HCT116 (cell line): Measurements from ENCODE around the gene TBC1D17. TPM values are rescaled to one million over a fixed set of nuclear protein-coding genes. Genes with fewer than 3 reads are reported as not detected.

Experiments
- ATAC-seq: fragments of 200-7000 bp; cut with Tn5 transposase; 2 replicates; pipeline ENCODE4 v1.9.1; 2020; ENCODE audit warnings: mild to moderate bottlenecking, moderate library complexity
- BruUV-seq: library from RNA; stranded (reverse); fragments of 400-500 nt; replicated peaks from 2 replicates; lab custom pipeline; 2021; lab: Mats Ljungman, UMichigan
- CTCF ChIA-PET: fragments of 300-600 bp; sonication (Branson Sonifier 250); formaldehyde crosslinking; loops from one replicate; lab custom pipeline; 2021; ENCODE audit warnings: antibody characterized with exemption; lab: Charles Lee
- POLR2A ChIA-PET: fragments of 300-600, 350-600 bp; sonication (Branson Sonifier 250); formaldehyde crosslinking; loops from one replicate; lab custom pipeline; 2021; ENCODE audit warnings: antibody characterized with exemption; lab: Charles Lee
- RAD21 ChIA-PET, 2 experiments: fragments of 300-600 bp; sonication (Branson Sonifier 250); formaldehyde crosslinking; loops; one replicate each; lab custom pipeline; 2023; ENCODE audit warnings: low total read pairs in 2 of 2; ENCODE audit not compliant: uncharacterized antibody in 2 of 2, unreplicated experiment in 2 of 2, low non-redundant PET in 1 of 2; lab: Charles Lee
- DNase-seq: peaks from one replicate; pipeline ENCODE4 v3.0.0-alpha.2; 2010; ENCODE audit warnings: low read depth, low spot score
- H2AFZ ChIP-seq: fragments of 200-600 bp; shearing (Covaris generic), sonication (generic); 2 replicates; pipeline ENCODE4 v1.6.1; 2017; ENCODE audit warnings: low read depth, mixed run types, mixed read lengths, antibody characterized with exemption, low read length; ENCODE audit not compliant: poor library complexity, severe bottlenecking
- H3K27ac ChIP-seq: 2 replicates; pipeline ENCODE4 v1.5.1; 2012; ENCODE audit warnings: low read depth, low read length
- H3K27me3 ChIP-seq: fragments of 200-600 bp; sonication (generic); 2 replicates; pipeline ENCODE4 v1.6.1; 2016; ENCODE audit warnings: mixed run types, low read length, mixed read lengths; ENCODE audit not compliant: insufficient read depth
- H3K36me3 ChIP-seq, 2 experiments: fragments of 200-500 bp in 1 of 2; fragments of 200-600 bp in 1 of 2; sonication (Bioruptor generic) in 1 of 2; sonication (generic) in 1 of 2; 2 replicates each; pipeline versions ENCODE4 v1.5.1 to v1.6.1; 2014 to 2016; ENCODE audit warnings: low read length in 2 of 2, inconsistent platforms in 1 of 2, mixed read lengths in 1 of 2, mixed run types in 1 of 2; ENCODE audit not compliant: insufficient read depth in 2 of 2, control insufficient read depth in 1 of 2
- H3K4me1 ChIP-seq, 2 experiments: fragments of 200-600 bp in 1 of 2; sonication (generic) in 1 of 2; 2 replicates each; pipeline versions ENCODE4 v1.5.1 to v1.6.1; 2012 to 2017; ENCODE audit warnings: low read length in 2 of 2, inconsistent platforms in 1 of 2, mild to moderate bottlenecking in 1 of 2, mixed read lengths in 1 of 2, mixed run types in 1 of 2, moderate library complexity in 1 of 2; ENCODE audit not compliant: insufficient read depth in 2 of 2, control insufficient read depth in 1 of 2
- H3K4me2 ChIP-seq: fragments of 200-600 bp; sonication (generic); 2 replicates; pipeline ENCODE4 v1.6.1; 2017; ENCODE audit warnings: mixed run types, low read length, mixed read lengths
- H3K4me3 ChIP-seq, 2 experiments: fragments of 200-600 bp in 1 of 2; sonication (generic) in 1 of 2; replicated peaks in 1 of 2; 2 replicates each; pipeline ENCODE4 v1.5.1; 2011 to 2016; ENCODE audit warnings: low read length in 2 of 2, control low read depth in 1 of 2, low read depth in 1 of 2, mild to moderate bottlenecking in 1 of 2, mixed read lengths in 1 of 2, mixed run types in 1 of 2
- H3K79me2 ChIP-seq: fragments of 200-600 bp; sonication (generic); 2 replicates; pipeline ENCODE4 v1.6.1; 2017; ENCODE audit warnings: mild to moderate bottlenecking, mixed run types, low read length, moderate library complexity, mixed read lengths; ENCODE audit not compliant: insufficient read depth
- H3K9ac ChIP-seq: fragments of 200-600 bp; sonication (generic); 2 replicates; pipeline ENCODE4 v1.6.1; 2016; ENCODE audit warnings: low read length, mixed read lengths
- H3K9me2 ChIP-seq: fragments of 200-600 bp; sonication (generic), shearing (Covaris generic); 2 replicates; pipeline ENCODE4 v1.6.1; 2017; ENCODE audit warnings: mixed run types, mild to moderate bottlenecking, moderate library complexity; ENCODE audit not compliant: insufficient read depth
- H3K9me3 ChIP-seq, 2 experiments: fragments of 200-500 bp in 1 of 2; fragments of 200-600 bp in 1 of 2; sonication (Bioruptor generic) in 1 of 2; sonication (generic) in 1 of 2; 2 replicates each; pipeline ENCODE4 v1.6.1; 2014 to 2017; ENCODE audit warnings: low read length in 2 of 2, mixed read lengths in 2 of 2, inconsistent platforms in 1 of 2, low read depth in 1 of 2, mild to moderate bottlenecking in 1 of 2, mixed run types in 1 of 2, moderate library complexity in 1 of 2; ENCODE audit not compliant: control insufficient read depth in 1 of 2, insufficient read depth in 1 of 2
- H4K20me1 ChIP-seq: fragments of 200-600 bp; sonication (generic), shearing (Covaris generic); 2 replicates; pipeline ENCODE4 v1.6.1; 2017; ENCODE audit warnings: mixed run types, mild to moderate bottlenecking, moderate library complexity; ENCODE audit not compliant: insufficient read depth
- CBX3 ChIP-seq: IDR thresholded peaks from 2 replicates; pipeline ENCODE4 v1.6.1; 2012; ENCODE audit warnings: low read depth
- CEBPB ChIP-seq: IDR thresholded peaks from 2 replicates; pipeline ENCODE4 v1.6.1; 2012; ENCODE audit warnings: low read depth
- FOSL1 ChIP-seq: IDR thresholded peaks from 2 replicates; pipeline ENCODE4 v1.6.1; 2012; ENCODE audit warnings: low read depth
- JUND ChIP-seq: IDR thresholded peaks from 2 replicates; pipeline ENCODE4 v1.6.1; 2012
- POLR2A ChIP-seq: IDR thresholded peaks from 2 replicates; pipeline ENCODE4 v1.7.0; 2011; ENCODE audit warnings: borderline replicate concordance; ENCODE audit not compliant: insufficient read depth, insufficient read length; ENCODE audit errors: extremely low read depth
- POLR2AphosphoS5 ChIP-seq: IDR thresholded peaks from 2 replicates; pipeline ENCODE4 v1.6.1; 2011; ENCODE audit warnings: mild to moderate bottlenecking, low read depth, low read length, moderate library complexity
- RAD21 ChIP-seq: IDR thresholded peaks from 2 replicates; pipeline ENCODE4 v1.6.1; 2012; ENCODE audit warnings: low read depth, mild to moderate bottlenecking
- SIN3A ChIP-seq: IDR thresholded peaks from 2 replicates; pipeline ENCODE4 v1.6.1; 2012; ENCODE audit warnings: low read depth
- SP1 ChIP-seq: IDR thresholded peaks from 2 replicates; pipeline ENCODE4 v1.6.1; 2012; ENCODE audit warnings: low read depth
- YY1 ChIP-seq: IDR thresholded peaks from 2 replicates; pipeline ENCODE4 v1.6.1; 2011; ENCODE audit warnings: low read length, low read depth, moderate library complexity, mild to moderate bottlenecking; ENCODE audit not compliant: insufficient replicate concordance; ENCODE audit errors: extremely low read depth
- ZFX ChIP-seq: fragments of 450-650 bp; IDR thresholded peaks from 2 replicates; pipeline ENCODE4 v1.6.1; 2017
- intact Hi-C: fragments of 100-400 bp; cut with micrococcal nuclease; formaldehyde crosslinking; loops from 2 replicates; pipeline ENCODE4 v1.10.0; 2022
- total RNA-seq: library from RNA; stranded (reverse); gene quantifications from one replicate; pipeline ENCODE4 v1.2.1, GENCODE V29; 2021; ENCODE audit not compliant: unreplicated experiment
- TF ChIP-seq, protein P1 (sequence below): IDR thresholded peaks from 2 replicates; pipeline ENCODE4 v1.6.1; 2012
- TF ChIP-seq, protein P2 (sequence below): IDR thresholded peaks from 2 replicates; pipeline ENCODE4 v1.6.1; 2011; ENCODE audit warnings: mild to moderate bottlenecking, low read length, moderate library complexity; ENCODE audit not compliant: insufficient replicate concordance; ENCODE audit errors: extremely low read depth

The TBC1D17 gene
- total RNA-seq, 1 experiment from 2014 or later, result 32.9 TPM

DNA sequence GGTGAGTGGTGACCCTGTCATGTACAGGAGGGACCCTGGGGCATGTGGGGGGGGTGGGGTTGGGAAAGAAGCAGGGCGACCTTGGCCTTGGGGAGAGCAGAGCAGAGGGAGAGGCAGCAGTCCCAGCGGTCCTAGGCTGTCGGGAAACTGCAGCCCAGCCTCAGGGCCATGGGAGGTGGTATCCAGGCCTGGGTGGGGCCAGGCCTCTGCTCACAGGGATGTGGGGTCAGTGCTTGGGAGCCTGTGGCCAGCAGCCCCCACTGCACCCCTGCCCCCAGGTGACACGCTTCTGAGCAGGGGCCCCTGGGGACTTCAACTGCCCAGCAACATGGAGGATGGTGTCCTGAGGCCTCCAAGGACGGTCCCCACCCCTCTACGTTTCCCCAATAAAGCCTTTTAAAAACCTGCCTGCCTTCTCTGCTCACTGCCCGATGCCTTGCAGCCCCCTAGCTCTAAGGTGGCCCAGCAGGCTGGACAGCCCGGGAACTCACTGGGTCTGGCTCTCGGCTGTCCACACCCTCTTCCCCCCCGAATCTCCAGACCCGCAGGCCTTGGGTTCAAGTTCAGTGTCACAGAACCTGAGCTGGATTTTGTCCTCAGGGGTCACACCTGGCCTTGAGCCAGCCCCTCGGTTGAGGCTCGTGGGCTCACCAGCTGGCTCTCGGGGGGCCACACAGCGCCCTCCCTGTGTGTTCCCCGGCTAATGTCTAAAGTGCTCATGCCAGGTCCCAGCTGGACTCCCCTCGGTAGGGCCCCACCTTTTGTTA is 17.0 kb upstream of the TBC1D17 start:
- peaks cover 17 to 44% of the 10 kb centered on the region in 2 experiments for H3K36me3 ChIP-seq
- RAD21 ChIA-PET, result no interaction called here
- no TSS peak for BruUV-seq
- H3K27ac ChIP-seq, result peak overlapping the region; percentile 40
- H3K4me2 ChIP-seq, result no peak overlapping the region
- DNase-seq (no peak), ATAC-seq (no peak)
- TF ChIP-seq POLR2AphosphoS5 (peak; percentile 18; the same call in 1 of the 2 replicates), ZFX (no peak)
- peaks cover 3 to 41% of the 10 kb centered on the region in 2 experiments; a peak in 2 of 4 replicates for H3K4me1 ChIP-seq
- no peaks in the 10 kb centered on the region for H3K9me2 ChIP-seq
- H3K79me2 ChIP-seq, result peaks cover 34% of the 10 kb centered on the region
- POLR2A ChIA-PET, result interaction anchor here (1.0 kb wide), 1 partner anchor 9 kb away, joined by 4 read pairs; no protein-coding TSS in a partner anchor
- intact Hi-C loops, result no loop called here
- peaks cover 5% of the 10 kb centered on the region; the same call in 1 of the 2 replicates for H4K20me1 ChIP-seq
- CTCF ChIA-PET, result no interaction called here
- H3K27me3 ChIP-seq, result no peaks in the 10 kb centered on the region
- H3K4me3 ChIP-seq, result no peak overlapping the region
- no peaks in the 10 kb centered on the region for H3K9me3 ChIP-seq
- no peak overlapping the region for H3K9ac ChIP-seq
- H2AFZ ChIP-seq, result no peak overlapping the region

DNA sequence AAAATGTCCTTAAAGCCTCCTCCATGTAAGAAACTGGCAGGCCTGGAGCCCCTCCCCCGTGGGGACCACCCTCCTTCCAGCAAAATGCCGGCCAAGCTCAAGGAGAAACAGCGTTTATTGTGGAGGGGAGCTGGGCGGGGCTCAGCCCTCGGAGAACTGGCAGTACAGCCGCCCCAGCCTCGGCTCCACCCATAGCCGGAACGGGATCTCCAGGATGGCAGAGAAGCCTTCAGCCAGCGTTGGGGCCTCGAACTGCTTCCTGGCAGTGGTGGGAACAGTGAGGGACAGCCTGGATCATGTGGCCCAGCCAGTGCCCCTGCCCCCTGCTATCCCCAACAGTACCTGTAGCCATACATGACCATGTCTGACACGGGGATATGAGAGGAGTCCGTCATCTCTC is 16.4 kb upstream of the TBC1D17 start:
- H3K27ac ChIP-seq, result peak overlapping the region; percentile 40
- no peak overlapping the region for H3K4me2 ChIP-seq
- H3K4me3 ChIP-seq, result no peak overlapping the region
- H3K36me3 ChIP-seq, result peaks cover 15 to 44% of the 10 kb centered on the region in 2 experiments
- peaks cover 8 to 47% of the 10 kb centered on the region in 2 experiments; a peak in 2 of 4 replicates for H3K4me1 ChIP-seq
- RAD21 ChIA-PET, result no interaction called here
- no peaks in the 10 kb centered on the region for H3K9me2 ChIP-seq
- ATAC-seq (no peak), DNase-seq (no peak)
- BruUV-seq, result no TSS peak
- CTCF ChIA-PET, result no interaction called here
- no peak overlapping the region for H3K9ac ChIP-seq
- H3K27me3 ChIP-seq, result no peaks in the 10 kb centered on the region
- peaks cover 34% of the 10 kb centered on the region for H3K79me2 ChIP-seq
- no peak overlapping the region for H2AFZ ChIP-seq
- peaks cover 5% of the 10 kb centered on the region; the same call in 1 of the 2 replicates for H4K20me1 ChIP-seq
- no peak for TF ChIP-seq SP1
- TF ChIP-seq, protein P1, sequence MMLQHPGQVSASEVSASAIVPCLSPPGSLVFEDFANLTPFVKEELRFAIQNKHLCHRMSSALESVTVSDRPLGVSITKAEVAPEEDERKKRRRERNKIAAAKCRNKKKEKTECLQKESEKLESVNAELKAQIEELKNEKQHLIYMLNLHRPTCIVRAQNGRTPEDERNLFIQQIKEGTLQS, result no peak
- TF ChIP-seq JUND, result no peak
- no peak for TF ChIP-seq CEBPB
- no peak for TF ChIP-seq YY1
- no peak; the same call in 1 of the 2 replicates for TF ChIP-seq POLR2AphosphoS5
- TF ChIP-seq POLR2A, result no peak
- TF ChIP-seq, protein P2, sequence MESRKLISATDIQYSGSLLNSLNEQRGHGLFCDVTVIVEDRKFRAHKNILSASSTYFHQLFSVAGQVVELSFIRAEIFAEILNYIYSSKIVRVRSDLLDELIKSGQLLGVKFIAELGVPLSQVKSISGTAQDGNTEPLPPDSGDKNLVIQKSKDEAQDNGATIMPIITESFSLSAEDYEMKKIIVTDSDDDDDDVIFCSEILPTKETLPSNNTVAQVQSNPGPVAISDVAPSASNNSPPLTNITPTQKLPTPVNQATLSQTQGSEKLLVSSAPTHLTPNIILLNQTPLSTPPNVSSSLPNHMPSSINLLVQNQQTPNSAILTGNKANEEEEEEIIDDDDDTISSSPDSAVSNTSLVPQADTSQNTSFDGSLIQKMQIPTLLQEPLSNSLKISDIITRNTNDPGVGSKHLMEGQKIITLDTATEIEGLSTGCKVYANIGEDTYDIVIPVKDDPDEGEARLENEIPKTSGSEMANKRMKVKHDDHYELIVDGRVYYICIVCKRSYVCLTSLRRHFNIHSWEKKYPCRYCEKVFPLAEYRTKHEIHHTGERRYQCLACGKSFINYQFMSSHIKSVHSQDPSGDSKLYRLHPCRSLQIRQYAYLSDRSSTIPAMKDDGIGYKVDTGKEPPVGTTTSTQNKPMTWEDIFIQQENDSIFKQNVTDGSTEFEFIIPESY, result no peak
- no peak for TF ChIP-seq SIN3A
- no peak for TF ChIP-seq ZFX
- no peak for TF ChIP-seq CBX3
- TF ChIP-seq RAD21, result no peak
- TF ChIP-seq FOSL1, result no peak
- no peaks in the 10 kb centered on the region for H3K9me3 ChIP-seq
- POLR2A ChIA-PET, result interaction anchor here (1.0 kb wide), 1 partner anchor 8 kb away, joined by 4 read pairs; no protein-coding TSS in a partner anchor
- intact Hi-C loops, result no loop called here
